ENCODE measurements around the gene NNMT. TPM values are rescaled to one million over a fixed set of nuclear protein-coding genes. Genes with fewer than 3 reads are reported as not detected.

The NNMT gene
- total RNA-seq, 1 experiment from 2014 or later: 2.4 TPM

- no TSS peak for BruUV-seq (replicated peaks)
- H3K4me3 Mint-ChIP-seq (ENCODE audit: unreplicated experiment): no peak overlapping the region
- H3K27me3 Mint-ChIP-seq (ENCODE audit: insufficient read depth, unreplicated experiment): peaks cover 2% of the 10 kb centered on the region
- TF ChIP-seq CTCF (IDR thresholded peaks at IDR 0.05; ENCODE audit: insufficient read depth in 1 of 2, low read depth in 1 of 2, low read length in 1 of 2, severe bottlenecking in 1 of 2, unreplicated experiment in 1 of 2): no peak
- no peaks in the 10 kb centered on the region for H3K36me3 ChIP-seq (ENCODE audit: control insufficient read depth, insufficient read depth, low read length)
- no peaks in the 10 kb centered on the region for H3K9me3 Mint-ChIP-seq (ENCODE audit: unreplicated experiment)
- no peaks in the 10 kb centered on the region for H3K9me3 ChIP-seq
- intact Hi-C loops (cut with micrococcal nuclease; ENCODE audit: unreplicated experiment): no loop called here
- H3K4me1 ChIP-seq: peaks cover 16% of the 10 kb centered on the region; the same call in 1 of the 2 replicates
- H3K4me3 ChIP-seq (ENCODE audit: low read depth, low read length): no peak overlapping the region
- peaks cover 21% of the 10 kb centered on the region for H3K4me1 Mint-ChIP-seq (ENCODE audit: low read depth, unreplicated experiment)
- no peaks in the 10 kb centered on the region for H3K36me3 Mint-ChIP-seq (ENCODE audit: insufficient read depth, unreplicated experiment)
- peaks cover 1% of the 10 kb centered on the region; the same call in 1 of the 2 replicates for H3K27me3 ChIP-seq (replicated peaks; ENCODE audit: control insufficient read depth, insufficient read depth, low read length)
- no peak overlapping the region for H3K27ac Mint-ChIP-seq (ENCODE audit: unreplicated experiment)
- ChIA-PET POLR2A (no interaction called here), CTCF (interaction anchor here (0.5 to 1.9 kb wide), 4 partner anchors 16 to 548 kb away, joined by 3 to 6 read pairs (median 5); no protein-coding TSS in a partner anchor)
- no peak for DNase-seq
Measured at GRCh38 chr11:114278342-114279065, 17.7 kb upstream of the NNMT start.

DNA sequence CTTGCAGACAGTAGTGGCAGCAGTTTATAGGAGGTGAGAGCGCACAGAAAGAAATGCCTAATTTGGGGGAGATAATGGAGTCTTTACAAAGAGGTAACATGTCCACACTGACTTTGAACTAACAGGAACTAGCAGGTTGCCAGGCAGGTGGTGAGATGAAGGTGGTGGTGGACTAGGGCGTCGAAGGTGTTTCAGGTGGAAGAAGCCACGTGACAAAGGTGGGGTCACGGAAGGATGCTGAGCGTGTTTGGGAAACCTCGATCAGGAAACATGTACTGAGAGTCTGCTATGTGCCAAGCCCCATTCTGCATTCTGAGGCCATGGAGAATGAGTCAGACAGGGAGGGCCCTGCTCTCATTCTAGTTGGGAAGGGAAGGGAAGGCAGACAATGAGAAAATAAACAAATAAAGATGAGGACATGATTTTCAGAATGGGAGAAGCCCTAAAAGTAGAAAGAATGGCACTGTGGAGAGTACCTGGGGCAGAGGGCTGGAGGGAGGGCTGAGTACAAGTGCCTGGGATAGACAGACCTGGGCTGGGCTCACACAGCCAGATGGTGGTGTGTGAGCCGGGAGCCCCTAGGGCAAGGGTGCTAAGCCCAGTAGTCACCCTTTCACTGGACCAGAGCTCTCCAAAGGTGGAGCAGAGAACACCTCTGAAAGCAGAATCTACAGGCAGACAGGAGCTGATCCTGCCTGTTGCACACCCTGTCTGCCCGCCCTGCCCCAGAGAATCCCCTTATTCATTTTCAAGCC, 16.2 kb upstream of the NNMT start:
- Histone ChIP-seq H3K4me3 (ENCODE audit: low read depth, low read length) (no peak overlapping the region), H3K27me3 (replicated peaks; ENCODE audit: control insufficient read depth, insufficient read depth, low read length) (no peaks in the 10 kb centered on the region; the same call in 1 of the 2 replicates), H3K9me3 (no peaks in the 10 kb centered on the region), H3K36me3 (ENCODE audit: control insufficient read depth, insufficient read depth, low read length) (no peaks in the 10 kb centered on the region), H3K4me1 (peaks cover 16% of the 10 kb centered on the region; the same call in 1 of the 2 replicates)
- Mint-ChIP-seq H3K27ac (ENCODE audit: unreplicated experiment) (no peak overlapping the region), H3K4me1 (ENCODE audit: low read depth, unreplicated experiment) (peaks cover 21% of the 10 kb centered on the region), H3K36me3 (ENCODE audit: insufficient read depth, unreplicated experiment) (no peaks in the 10 kb centered on the region), H3K27me3 (ENCODE audit: insufficient read depth, unreplicated experiment) (no peaks in the 10 kb centered on the region), H3K9me3 (ENCODE audit: unreplicated experiment) (no peaks in the 10 kb centered on the region), H3K4me3 (ENCODE audit: unreplicated experiment) (no peak overlapping the region)
- intact Hi-C loops (cut with micrococcal nuclease; ENCODE audit: unreplicated experiment): loop anchor here (1.0 to 10.0 kb wide), 8 partner anchors 36 to 482 kb away; partner anchors contain the start of genes C11orf71 and RBM7
- CTCF ChIA-PET: interaction anchor here (1.2 to 1.3 kb wide), 3 partner anchors 13 to 60 kb away, joined by 5 to 12 read pairs (median 6); no protein-coding TSS in a partner anchor
- no peak for TF ChIP-seq CTCF (IDR thresholded peaks at IDR 0.05; ENCODE audit: insufficient read depth in 1 of 2, low read depth in 1 of 2, low read length in 1 of 2, severe bottlenecking in 1 of 2, unreplicated experiment in 1 of 2)
- no TSS peak for BruUV-seq (replicated peaks)
- DNase-seq: no peak
- POLR2A ChIA-PET: no interaction called here

DNA sequence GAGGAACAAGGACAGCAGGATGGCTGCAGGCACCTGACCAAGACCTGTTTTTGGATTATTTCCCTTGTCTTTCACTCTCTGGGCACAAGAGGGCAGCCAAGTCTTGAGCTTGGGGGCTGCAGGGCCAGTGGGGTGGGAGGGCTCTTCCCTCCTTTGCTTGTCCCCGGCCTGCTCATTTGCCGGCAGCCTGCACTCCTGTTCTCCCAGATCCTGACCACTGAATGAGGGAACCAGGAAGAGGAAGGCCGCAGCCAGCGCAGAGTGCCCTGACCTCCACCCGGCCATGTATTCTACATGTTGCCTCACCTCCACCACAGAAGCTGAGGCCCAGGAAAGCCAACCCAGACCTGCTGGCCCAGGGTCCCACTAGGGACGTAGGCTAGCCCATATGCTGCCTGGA, 15.5 kb upstream of the NNMT start:
- no peaks in the 10 kb centered on the region for H3K9me3 Mint-ChIP-seq (ENCODE audit: unreplicated experiment)
- Histone ChIP-seq H3K4me1 (peaks cover 22% of the 10 kb centered on the region; the same call in 1 of the 2 replicates), H3K36me3 (ENCODE audit: control insufficient read depth, insufficient read depth, low read length) (no peaks in the 10 kb centered on the region), H3K27me3 (replicated peaks; ENCODE audit: control insufficient read depth, insufficient read depth, low read length) (no peaks in the 10 kb centered on the region; the same call in 1 of the 2 replicates), H3K9me3 (no peaks in the 10 kb centered on the region), H3K4me3 (ENCODE audit: low read depth, low read length) (no peak overlapping the region)
- peak; percentile 86 for DNase-seq
- intact Hi-C loops (cut with micrococcal nuclease; ENCODE audit: unreplicated experiment): loop anchor here (1.0 to 10.0 kb wide), 8 partner anchors 36 to 482 kb away; partner anchors contain the start of genes C11orf71 and RBM7
- H3K36me3 Mint-ChIP-seq (ENCODE audit: insufficient read depth, unreplicated experiment): no peaks in the 10 kb centered on the region
- BruUV-seq (replicated peaks): no TSS peak
- H3K4me3 Mint-ChIP-seq (ENCODE audit: unreplicated experiment): no peak overlapping the region
- ChIA-PET POLR2A (no interaction called here), CTCF (interaction anchor here (0.6 to 1.3 kb wide), 9 partner anchors 14 to 458 kb away, joined by 3 to 12 read pairs (median 5); no protein-coding TSS in a partner anchor)
- H3K4me1 Mint-ChIP-seq (ENCODE audit: low read depth, unreplicated experiment): peaks cover 27% of the 10 kb centered on the region
- H3K27me3 Mint-ChIP-seq (ENCODE audit: insufficient read depth, unreplicated experiment): no peaks in the 10 kb centered on the region
- TF ChIP-seq CTCF (IDR thresholded peaks at IDR 0.05; ENCODE audit: insufficient read depth in 1 of 2, low read depth in 1 of 2, low read length in 1 of 2, severe bottlenecking in 1 of 2, unreplicated experiment in 1 of 2): peak; percentile 94 to 95
- no peak overlapping the region for H3K27ac Mint-ChIP-seq (ENCODE audit: unreplicated experiment)
